Peyer's patch (tissue), 4 donors: Measurements from ENCODE around the gene THBS1. TPM values are rescaled to one million over a fixed set of nuclear protein-coding genes. Genes with fewer than 3 reads are reported as not detected.

ENCODE experiments used
- DNase-seq, 3 donors: peaks; one replicate each; pipeline ENCODE4 v3.0.0-alpha.2; 2017 to 2019
- H3K27ac ChIP-seq, 4 donors: fragments of 200-600 bp; sonication (generic); one replicate each; pipeline ENCODE4 v1.5.1; 2016 to 2019
- H3K27me3 ChIP-seq, 2 donors: fragments of 200-600 bp; sonication (generic); one replicate each; pipeline ENCODE4 v1.5.1; 2019
- H3K36me3 ChIP-seq, 3 donors: fragments of 200-600 bp; sonication (generic); one replicate each; pipeline ENCODE4 v1.5.1; 2016 to 2019
- H3K4me1 ChIP-seq, 4 donors: fragments of 200-600 bp; sonication (generic); one replicate each; pipeline ENCODE4 v1.5.1; 2016 to 2019
- H3K4me3 ChIP-seq, 4 donors: fragments of 200-600 bp; sonication (generic); 1 replicate in 3 of 4; 2 replicates in 1 of 4; pipeline ENCODE4 v1.5.1; 2016 to 2019; ENCODE audit warnings: mild to moderate bottlenecking in 1 of 4
- H3K9me3 ChIP-seq, 4 donors: fragments of 200-600 bp; sonication (generic); one replicate each; pipeline ENCODE4 v1.5.1; 2016 to 2019; ENCODE audit warnings: mild to moderate bottlenecking in 1 of 4
- CTCF ChIP-seq, 6 experiments: fragments of 450-650 bp in 4 of 6; fragments of 200-600 bp in 2 of 6; sonication (generic) in 1 of 6; IDR thresholded peaks; one replicate each; pipeline ENCODE4 v1.5.1; 2017 to 2019; ENCODE audit warnings: antibody characterized with exemption in 6 of 6, mild to moderate bottlenecking in 3 of 6, moderate library complexity in 1 of 6
- POLR2A ChIP-seq, 2 donors: fragments of 450-650 bp; IDR thresholded peaks; one replicate each; pipeline ENCODE4 v1.5.1; 2017; ENCODE audit warnings: antibody characterized with exemption in 2 of 2, mild to moderate bottlenecking in 2 of 2, moderate library complexity in 2 of 2
- total RNA-seq, 4 donors: library from RNA; depleted of rRNA; stranded (reverse); fragments of >200 nt; gene quantifications; one replicate each; pipeline ENCODE4 v1.1.0, GENCODE V29; 2016

THBS1 gene
- total RNA-seq, 4 donors from 2014 or later: 68.7 to 784 (median 139) TPM

GRCh38 chr15:39589815-39590644 lies 9.2 kb downstream of the THBS1 start:
- Histone ChIP-seq H3K36me3 (peaks cover 0 to 100% (median 0%) of the 10 kb centered on the region in 3 donors), H3K4me1 (no peaks in the 10 kb centered on the region), H3K27ac (no peak overlapping the region), H3K9me3 (no peaks in the 10 kb centered on the region), H3K4me3 (no peak overlapping the region), H3K27me3 (no peaks in the 10 kb centered on the region)
- TF ChIP-seq CTCF (IDR thresholded peaks at IDR 0.05): no peak
- TF ChIP-seq POLR2A (IDR thresholded peaks at IDR 0.05): no peak
- no peak for DNase-seq

GRCh38 chr15:39591141-39591895 lies 10.4 kb downstream of the THBS1 start:
- Histone ChIP-seq H3K27ac (no peak overlapping the region), H3K36me3 (peaks cover 0 to 98% (median 0%) of the 10 kb centered on the region in 3 donors), H3K4me3 (no peak overlapping the region), H3K4me1 (peaks cover 0 to 13% (median 0%) of the 10 kb centered on the region in 4 donors), H3K9me3 (no peaks in the 10 kb centered on the region), H3K27me3 (no peaks in the 10 kb centered on the region)
- TF ChIP-seq CTCF (IDR thresholded peaks at IDR 0.05) (no peak), POLR2A (IDR thresholded peaks at IDR 0.05) (no peak)
- DNase-seq: no peak

GRCh38 chr15:39591896-39592315 lies 11.0 kb downstream of the THBS1 start:
- Histone ChIP-seq H3K27me3 (no peaks in the 10 kb centered on the region), H3K4me3 (no peak overlapping the region), H3K9me3 (no peaks in the 10 kb centered on the region), H3K36me3 (peaks cover 0 to 92% (median 0%) of the 10 kb centered on the region in 3 donors), H3K4me1 (peaks cover 0 to 16% (median 0%) of the 10 kb centered on the region in 4 donors), H3K27ac (no peak overlapping the region)
- no peak for TF ChIP-seq CTCF (IDR thresholded peaks at IDR 0.05)
- no peak for DNase-seq

GRCh38 chr15:39592500-39592899 lies 11.6 kb downstream of the THBS1 start:
- H3K36me3 ChIP-seq: peaks cover 0 to 86% (median 0%) of the 10 kb centered on the region in 3 donors

More at GRCh38 chr15:39592500-39592899, 11.6 kb downstream of the THBS1 start:
- Histone ChIP-seq H3K4me3 (no peak overlapping the region), H3K27ac (no peak overlapping the region), H3K27me3 (no peaks in the 10 kb centered on the region), H3K9me3 (no peaks in the 10 kb centered on the region), H3K4me1 (peaks cover 0 to 16% (median 0%) of the 10 kb centered on the region in 4 donors)
- DNase-seq: no peak
- TF ChIP-seq POLR2A (IDR thresholded peaks at IDR 0.05) (no peak), CTCF (IDR thresholded peaks at IDR 0.05) (no peak)
